Large intestine (tissue), 3 donors: Measurements from ENCODE around the gene ANKK1. TPM values are rescaled to one million over a fixed set of nuclear protein-coding genes. Genes with fewer than 3 reads are reported as not detected.
A peak's percentile ranks its signal among the peaks of the same experiment; 100 is the strongest.

ENCODE experiments used
- DNase-seq, 2 donors: peaks; one replicate each; pipeline versions ENCODE4 v3.0.0 to v3.0.0-alpha.2; 2013
- H3K27ac ChIP-seq: one replicate; pipeline ENCODE4 v1.5.1; 2013; ENCODE audit warnings: low read length
- H3K27me3 ChIP-seq: 2 replicates; pipeline ENCODE4 v1.6.1; 2013; ENCODE audit warnings: low read length; ENCODE audit not compliant: control insufficient read depth, insufficient read depth
- H3K36me3 ChIP-seq: 2 replicates; pipeline ENCODE4 v1.6.1; 2013; ENCODE audit warnings: low read length; ENCODE audit not compliant: control insufficient read depth, insufficient read depth
- H3K4me1 ChIP-seq: one replicate; pipeline ENCODE4 v1.6.1; 2013; ENCODE audit warnings: low read length; ENCODE audit not compliant: control insufficient read depth, insufficient read depth
- H3K4me3 ChIP-seq: one replicate; pipeline ENCODE4 v1.5.1; 2013; ENCODE audit warnings: low read length
- H3K9me3 ChIP-seq: one replicate; pipeline ENCODE4 v1.6.1; 2013; ENCODE audit warnings: mild to moderate bottlenecking, low read depth, low read length, moderate library complexity; ENCODE audit not compliant: control insufficient read depth
- WGBS: methylation state at CpG from one replicate; pipeline ENCODE4 v1.1.5; 2013; ENCODE audit warnings: low lambda C conversion rate; ENCODE audit not compliant: insufficient coverage; 5-methylcytosine and 5-hydroxymethylcytosine counted together
- polyA plus RNA-seq: library from polyadenylated mRNA; unstranded; fragments of 120-200 nt; gene quantifications from one replicate; pipeline ENCODE4 v1.2.1, GENCODE V29; 2013

Gene ANKK1
- polyA plus RNA-seq, 1 donor = 0.27 TPM

GRCh38 chr11:113363406-113363805 is 24.2 kb upstream of the ANKK1 start:
- no CpG with 5 or more reads among the region's 5 CpGs for WGBS
- H3K36me3 ChIP-seq = peaks cover 78% of the 10 kb centered on the region

GRCh38 chr11:113363996-113364641 is 23.5 kb upstream of the ANKK1 start:
- H3K36me3 ChIP-seq = peaks cover 74% of the 10 kb centered on the region

More at GRCh38 chr11:113363406-113363805, 24.2 kb upstream of the ANKK1 start:
- no peak overlapping the region for H3K27ac ChIP-seq
- no peaks in the 10 kb centered on the region for H3K27me3 ChIP-seq
- H3K4me1 ChIP-seq = no peaks in the 10 kb centered on the region
- no peak for DNase-seq
- no peak overlapping the region for H3K4me3 ChIP-seq
- H3K9me3 ChIP-seq = no peaks in the 10 kb centered on the region

GRCh38 chr11:113365895-113366294 is 21.7 kb upstream of the ANKK1 start:
- WGBS = no CpG with 5 or more reads among the region's 5 CpGs

More at GRCh38 chr11:113363996-113364641, 23.5 kb upstream of the ANKK1 start:
- WGBS = no CpG with 5 or more reads among the region's 7 CpGs
- no peaks in the 10 kb centered on the region for H3K27me3 ChIP-seq
- no peaks in the 10 kb centered on the region for H3K9me3 ChIP-seq
- H3K27ac ChIP-seq = no peak overlapping the region
- DNase-seq = no peak
- no peak overlapping the region for H3K4me3 ChIP-seq
- H3K4me1 ChIP-seq = no peaks in the 10 kb centered on the region

GRCh38 chr11:113369411-113369810 is 18.2 kb upstream of the ANKK1 start:
- WGBS = no CpG with 5 or more reads among the region's 3 CpGs
- Histone ChIP-seq H3K27me3 (no peaks in the 10 kb centered on the region), H3K4me3 (no peak overlapping the region), H3K36me3 (peaks cover 31% of the 10 kb centered on the region), H3K9me3 (no peaks in the 10 kb centered on the region), H3K4me1 (no peaks in the 10 kb centered on the region), H3K27ac (no peak overlapping the region)
- DNase-seq = no peak

More at GRCh38 chr11:113365895-113366294, 21.7 kb upstream of the ANKK1 start:
- no peak overlapping the region for H3K27ac ChIP-seq
- no peaks in the 10 kb centered on the region for H3K4me1 ChIP-seq
- no peaks in the 10 kb centered on the region for H3K9me3 ChIP-seq
- peaks cover 60% of the 10 kb centered on the region for H3K36me3 ChIP-seq
- H3K27me3 ChIP-seq = no peaks in the 10 kb centered on the region
- no peak for DNase-seq
- H3K4me3 ChIP-seq = no peak overlapping the region

GRCh38 chr11:113370634-113371033 is 16.9 kb upstream of the ANKK1 start:
- H3K27ac ChIP-seq = no peak overlapping the region
- no peak overlapping the region for H3K4me3 ChIP-seq
- H3K9me3 ChIP-seq = no peaks in the 10 kb centered on the region
- 83% methylated on average over 1 of the region's 5 CpGs for WGBS
- no peak for DNase-seq
- H3K36me3 ChIP-seq = peaks cover 19% of the 10 kb centered on the region
- no peaks in the 10 kb centered on the region for H3K4me1 ChIP-seq
- no peaks in the 10 kb centered on the region for H3K27me3 ChIP-seq

- Histone ChIP-seq H3K4me3 (no peak overlapping the region), H3K27me3 (no peaks in the 10 kb centered on the region), H3K4me1 (no peaks in the 10 kb centered on the region), H3K36me3 (peaks cover 8% of the 10 kb centered on the region), H3K27ac (no peak overlapping the region), H3K9me3 (no peaks in the 10 kb centered on the region)
- no peak for DNase-seq
- WGBS = no CpG with 5 or more reads among the region's 4 CpGs
Observed at GRCh38 chr11:113372309-113372708, 15.3 kb upstream of the ANKK1 start.

GRCh38 chr11:113373306-113373705 is 14.3 kb upstream of the ANKK1 start:
- Histone ChIP-seq H3K9me3 (no peaks in the 10 kb centered on the region), H3K4me1 (no peaks in the 10 kb centered on the region), H3K27ac (no peak overlapping the region), H3K27me3 (no peaks in the 10 kb centered on the region), H3K36me3 (peaks cover 3% of the 10 kb centered on the region), H3K4me3 (no peak overlapping the region)
- no CpG with 5 or more reads among the region's 3 CpGs for WGBS
- no peak for DNase-seq

- H3K9me3 ChIP-seq = no peaks in the 10 kb centered on the region
- no peak overlapping the region for H3K27ac ChIP-seq
- H3K4me3 ChIP-seq = no peak overlapping the region
- DNase-seq = peak in 1 of 2 donors; percentile 39
- no CpG with 5 or more reads among the region's 10 CpGs for WGBS
- H3K36me3 ChIP-seq = no peaks in the 10 kb centered on the region
- H3K4me1 ChIP-seq = no peaks in the 10 kb centered on the region
- H3K27me3 ChIP-seq = no peaks in the 10 kb centered on the region
Observed at GRCh38 chr11:113373981-113374560, 13.5 kb upstream of the ANKK1 start.

- WGBS = no CpG with 5 or more reads among the region's 5 CpGs
- H3K4me1 ChIP-seq = no peaks in the 10 kb centered on the region
- no peak overlapping the region for H3K4me3 ChIP-seq
- DNase-seq = no peak
- no peaks in the 10 kb centered on the region for H3K9me3 ChIP-seq
- no peaks in the 10 kb centered on the region for H3K36me3 ChIP-seq
- H3K27me3 ChIP-seq = no peaks in the 10 kb centered on the region
- H3K27ac ChIP-seq = no peak overlapping the region
Observed at GRCh38 chr11:113375402-113375801, 12.2 kb upstream of the ANKK1 start.

GRCh38 chr11:113376156-113376555 is 11.4 kb upstream of the ANKK1 start:
- DNase-seq = no peak
- WGBS = 60% methylated on average over 2 of the region's 3 CpGs

More at GRCh38 chr11:113376156-113376555, 11.4 kb upstream of the ANKK1 start:
- H3K9me3 ChIP-seq = no peaks in the 10 kb centered on the region
- H3K4me3 ChIP-seq = no peak overlapping the region
- no peak overlapping the region for H3K27ac ChIP-seq
- no peaks in the 10 kb centered on the region for H3K27me3 ChIP-seq
- H3K36me3 ChIP-seq = no peaks in the 10 kb centered on the region
- H3K4me1 ChIP-seq = no peaks in the 10 kb centered on the region
